Activated naive CD4-positive, alpha-beta T cell treated with anti-CD3 and anti-CD28 coated beads, Interleukin-2, amount 10 ng/mL, durations not matched to agents 7 days and 5 days (primary cell): ENCODE results near the gene ZC3H7A.

Source experiments
- CTCF ChIA-PET: fragments of 350-600 bp; sonication (Branson Sonifier 250); formaldehyde crosslinking; loops from one replicate; lab custom pipeline; 2021; ENCODE audit warnings: antibody characterized with exemption; lab: Charles Lee
- DNase-seq: peaks from one replicate; pipeline ENCODE4 v3.0.0-alpha.2; 2020
- H3K27ac Mint-ChIP-seq: one replicate; pipeline ENCODE4 v1.8.0; 2021; ENCODE audit warnings: mild to moderate bottlenecking, moderate library complexity, mixed read lengths
- H3K27me3 Mint-ChIP-seq: one replicate; pipeline ENCODE4 v1.8.0; 2021; ENCODE audit warnings: mild to moderate bottlenecking, mixed read lengths
- H3K36me3 Mint-ChIP-seq: one replicate; pipeline ENCODE4 v1.8.0; 2021; ENCODE audit warnings: mixed read lengths
- H3K4me1 Mint-ChIP-seq: one replicate; pipeline ENCODE4 v1.8.0; 2021; ENCODE audit warnings: mixed read lengths
- H3K4me3 Mint-ChIP-seq: one replicate; pipeline ENCODE4 v1.8.0; 2021; ENCODE audit warnings: mild to moderate bottlenecking, moderate library complexity, mixed read lengths
- H3K9me3 Mint-ChIP-seq: one replicate; pipeline ENCODE4 v1.8.0; 2021; ENCODE audit warnings: mixed read lengths

The ZC3H7A gene

DNA sequence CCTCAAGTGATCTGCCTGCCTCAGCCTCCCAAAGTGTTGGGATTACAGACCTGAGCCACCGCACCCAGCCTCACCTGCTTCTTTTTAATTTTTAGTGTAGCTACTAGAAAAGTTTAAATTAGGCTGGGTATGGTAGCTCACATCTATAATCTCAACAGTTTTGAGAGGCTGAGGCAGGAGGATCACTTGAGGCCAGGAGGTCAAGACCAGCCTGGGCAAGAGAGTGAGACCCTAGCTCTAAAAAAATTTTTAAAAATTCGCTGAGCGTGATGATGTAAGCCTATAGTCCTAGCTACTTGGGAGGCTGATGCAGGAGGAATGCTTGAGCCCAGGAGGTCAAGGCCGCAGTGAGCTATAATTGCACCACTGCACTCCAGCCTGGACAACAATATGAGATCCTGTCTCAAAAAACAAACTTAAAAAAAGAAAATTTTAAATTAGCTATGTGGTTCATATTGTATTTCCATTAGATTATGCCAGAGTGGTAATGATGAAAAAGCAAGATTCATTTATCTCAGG, 89.3 kb downstream of the ZC3H7A start:
- H3K27ac Mint-ChIP-seq, result no peak overlapping the region
- no peak overlapping the region for H3K4me3 Mint-ChIP-seq
- peaks cover 42% of the 10 kb centered on the region for H3K36me3 Mint-ChIP-seq
- H3K9me3 Mint-ChIP-seq, result no peaks in the 10 kb centered on the region
- CTCF ChIA-PET, result interaction anchor here (0.6 to 1.0 kb wide), 2 partner anchors 11 to 176 kb away, joined by 3 to 4 read pairs; no protein-coding TSS in a partner anchor
- no peak for DNase-seq
- H3K4me1 Mint-ChIP-seq, result no peaks in the 10 kb centered on the region
- H3K27me3 Mint-ChIP-seq, result no peaks in the 10 kb centered on the region

GRCh38 chr16:11706180-11706742, 90.8 kb downstream of the ZC3H7A start:
- Mint-ChIP-seq H3K4me1 (peaks cover 4% of the 10 kb centered on the region), H3K4me3 (no peak overlapping the region), H3K27me3 (no peaks in the 10 kb centered on the region), H3K9me3 (no peaks in the 10 kb centered on the region), H3K36me3 (peaks cover 39% of the 10 kb centered on the region), H3K27ac (no peak overlapping the region)
- CTCF ChIA-PET, result interaction anchor here (1.0 kb wide), 1 partner anchor 8 kb away, joined by 4 read pairs; no protein-coding TSS in a partner anchor
- no peak for DNase-seq

GRCh38 chr16:11705311-11706025, 91.6 kb downstream of the ZC3H7A start:
- Mint-ChIP-seq H3K27ac (no peak overlapping the region), H3K4me3 (no peak overlapping the region), H3K4me1 (peaks cover 4% of the 10 kb centered on the region), H3K9me3 (no peaks in the 10 kb centered on the region), H3K36me3 (peaks cover 39% of the 10 kb centered on the region), H3K27me3 (no peaks in the 10 kb centered on the region)
- DNase-seq, result no peak
- CTCF ChIA-PET, result interaction anchor here (1.0 kb wide), 1 partner anchor 9 kb away, joined by 4 read pairs; no protein-coding TSS in a partner anchor
